Endothelial cell of umbilical vein (primary cell): ENCODE data around the gene SCYGR4. TPM values are rescaled to one million over a fixed set of nuclear protein-coding genes. Genes with fewer than 3 reads are reported as not detected.
"Not testable (repeated sequence)": the region's sequence is repeated elsewhere in the genome, so short reads cannot be mapped to it uniquely, and the experiment has no call there.

Experiments
- BruUV-seq: library from RNA; stranded (reverse); fragments of 400-500 nt; replicated peaks from 2 replicates; lab custom pipeline; 2021; lab: Mats Ljungman, UMichigan
- CTCF ChIA-PET: fragments of 300-600, 350-600 bp; sonication (Branson Sonifier 250); formaldehyde crosslinking; loops from one replicate; lab custom pipeline; 2021; ENCODE audit warnings: antibody characterized with exemption, inconsistent platforms; lab: Charles Lee
- POLR2A ChIA-PET: fragments of 300-600, 350-600 bp; sonication (Branson Sonifier 250); formaldehyde crosslinking; loops from one replicate; lab custom pipeline; 2021; ENCODE audit warnings: antibody characterized with exemption, inconsistent platforms; lab: Charles Lee
- DNase-seq: peaks from one replicate; pipeline ENCODE4 v3.0.0-alpha.2; 2011; ENCODE audit warnings: low read depth, low spot score
- FAIRE-seq: peaks from 2 replicates; lab custom pipeline; 2011; peaks lifted over from hg19 to GRCh38; lab: Jason Lieb, UNC
- H2AFZ ChIP-seq: 2 replicates; pipeline ENCODE4 v1.6.0; 2012; ENCODE audit warnings: low read depth, low read length, control low read depth, inconsistent platforms
- H3K27ac ChIP-seq: 2 replicates; pipeline ENCODE4 v1.5.1; 2011; ENCODE audit warnings: low read depth, mild to moderate bottlenecking, control low read depth, low read length, moderate library complexity; ENCODE audit not compliant: insufficient read depth
- H3K27me3 ChIP-seq, 2 experiments: 2 replicates each; pipeline versions ENCODE4 v1.6.0 to v1.6.1; 2011; ENCODE audit warnings: low read length in 2 of 2, mixed read lengths in 1 of 2; ENCODE audit not compliant: control insufficient read depth in 2 of 2, insufficient read depth in 2 of 2
- H3K36me3 ChIP-seq, 2 experiments: 2 replicates in 1 of 2; 3 replicates in 1 of 2; pipeline ENCODE4 v1.5.1; 2011; ENCODE audit warnings: low read length in 2 of 2, mild to moderate bottlenecking in 1 of 2, moderate library complexity in 1 of 2; ENCODE audit not compliant: control insufficient read depth in 2 of 2, insufficient read depth in 2 of 2; ENCODE audit errors: extremely low read depth in 1 of 2
- H3K4me1 ChIP-seq: 3 replicates; pipeline ENCODE4 v1.5.1; 2011; ENCODE audit warnings: mild to moderate bottlenecking, low read length; ENCODE audit not compliant: control insufficient read depth, insufficient read depth; ENCODE audit errors: extremely low read depth
- H3K4me2 ChIP-seq: 2 replicates; pipeline ENCODE4 v1.6.1; 2011; ENCODE audit warnings: low read length, control low read depth, mixed read lengths; ENCODE audit not compliant: insufficient read depth
- H3K4me3 ChIP-seq, 3 experiments: fragments of 200-600 bp in 1 of 3; sonication (generic), shearing (Covaris generic) in 1 of 3; replicated peaks in 1 of 3; 2 replicates each; pipeline ENCODE4 v1.5.1; 2011 to 2016; ENCODE audit warnings: control low read depth in 3 of 3, low read length in 3 of 3, mild to moderate bottlenecking in 2 of 3, inconsistent platforms in 1 of 3, low read depth in 1 of 3, moderate library complexity in 1 of 3; ENCODE audit not compliant: insufficient read depth in 1 of 3
- H3K79me2 ChIP-seq: 2 replicates; pipeline ENCODE4 v1.6.0; 2012; ENCODE audit warnings: low read length, inconsistent platforms; ENCODE audit not compliant: control insufficient read depth, insufficient read depth
- H3K9ac ChIP-seq: replicated peaks from 2 replicates; pipeline ENCODE3; 2011; ENCODE audit warnings: low read length, control low read depth; ENCODE audit not compliant: insufficient read depth; ENCODE audit errors: extremely low read depth
- H3K9me1 ChIP-seq: replicated peaks from 3 replicates; pipeline ENCODE4 v1.6.0; 2011; ENCODE audit warnings: mild to moderate bottlenecking, low read length; ENCODE audit not compliant: control insufficient read depth, insufficient read depth; ENCODE audit errors: extremely low read depth
- H3K9me3 ChIP-seq: replicated peaks from 2 replicates; pipeline ENCODE4 v1.5.1; 2012; ENCODE audit warnings: low read length, inconsistent platforms; ENCODE audit not compliant: control insufficient read depth, insufficient read depth
- H4K20me1 ChIP-seq: replicated peaks from 2 replicates; pipeline ENCODE3; 2011; ENCODE audit warnings: mild to moderate bottlenecking, low read length; ENCODE audit not compliant: control insufficient read depth, insufficient read depth; ENCODE audit errors: extremely low read depth
- EZH2 ChIP-seq: IDR thresholded peaks from 2 replicates; pipeline ENCODE4 v1.6.1; 2012; ENCODE audit warnings: borderline replicate concordance, low read depth, mild to moderate bottlenecking, moderate library complexity, low read length, inconsistent platforms; ENCODE audit not compliant: severe bottlenecking
- FOS ChIP-seq: IDR thresholded peaks from 2 replicates; pipeline ENCODE4 v1.6.1; 2011; ENCODE audit warnings: mild to moderate bottlenecking, low read length, moderate library complexity, borderline replicate concordance; ENCODE audit not compliant: insufficient read depth
- GATA2 ChIP-seq: IDR thresholded peaks from 2 replicates; pipeline ENCODE4 v1.7.0; 2011; ENCODE audit warnings: low read depth, mild to moderate bottlenecking, moderate library complexity, mixed read lengths, low read length; ENCODE audit not compliant: insufficient read length, insufficient read depth
- JUN ChIP-seq: IDR thresholded peaks from 2 replicates; pipeline ENCODE4 v1.6.1; 2011; ENCODE audit warnings: borderline replicate concordance, low read depth; ENCODE audit not compliant: insufficient read length, insufficient read depth
- MYC ChIP-seq: IDR thresholded peaks from one replicate; pipeline ENCODE4 v1.6.1; 2011; ENCODE audit warnings: mild to moderate bottlenecking, low read depth, low read length
- POLR2A ChIP-seq: IDR thresholded peaks from 2 replicates; pipeline ENCODE4 v1.6.1; 2012; ENCODE audit warnings: low read depth, mild to moderate bottlenecking, control low read depth, low read length
- POLR2AphosphoS5 ChIP-seq: IDR thresholded peaks from 2 replicates; pipeline ENCODE4 v1.6.1; 2012; ENCODE audit warnings: low read depth, mild to moderate bottlenecking, control low read depth, low read length, moderate library complexity; ENCODE audit not compliant: insufficient read depth
- dilution Hi-C: fragments of 300-500 bp; cut with MboI; formaldehyde crosslinking; loops from one replicate; pipeline ENCODE4 v1.15.0; 2019; ENCODE audit warnings: low sequenced_read_pairs; ENCODE audit not compliant: extremely low pct_ligation_motif_present
- intact Hi-C: fragments of 100-400 bp; cut with micrococcal nuclease; formaldehyde crosslinking; loops from one replicate; pipeline ENCODE4 v1.10.0; 2022
- polyA plus RNA-seq, 4 experiments: library from polyadenylated mRNA; depleted of rRNA in 3 of 4; stranded (reverse) in 3 of 4; unstranded in 1 of 4; fragments of >200 nt; gene quantifications; 2 replicates each; pipeline versions ENCODE4 v1.2.1 to v1.2.3, GENCODE V29; 2011 to 2012; ENCODE audit warnings: missing spikeins in 1 of 4
- total RNA-seq: library from RNA; stranded (reverse); gene quantifications from 2 replicates; pipeline ENCODE4 v1.2.3, GENCODE V29; 2021
- TF ChIP-seq, protein P1 (sequence below), 2 donors: IDR thresholded peaks; 1 replicate in 1 of 2; 2 replicates in 1 of 2; pipeline ENCODE4 v1.5.1; 2011; ENCODE audit warnings: low read length in 2 of 2, mild to moderate bottlenecking in 2 of 2, moderate library complexity in 2 of 2, control low read depth in 1 of 2, inconsistent platforms in 1 of 2, low read depth in 1 of 2; ENCODE audit not compliant: insufficient read depth in 1 of 2; ENCODE audit errors: extremely low read depth in 1 of 2
- TF ChIP-seq, protein P2 (sequence below): IDR thresholded peaks from 2 replicates; pipeline ENCODE4 v1.6.1; 2011; ENCODE audit not compliant: insufficient read depth, insufficient read length

SCYGR4 gene
- total and polyA plus RNA-seq, 2 donors (not counting 3 experiments of a cell fraction or from before 2014, with no cell fraction given), result not detected

GRCh38 chr2:227665189-227665940 is 48.1 kb downstream of the SCYGR4 start:
- no peaks in the 10 kb centered on the region for H3K79me2 ChIP-seq
- ChIA-PET POLR2A (no interaction called here), CTCF (interaction anchor here (1.1 to 1.3 kb wide), 3 partner anchors 21 to 101 kb away, joined by 3 read pairs; no protein-coding TSS in a partner anchor)
- no peaks in the 10 kb centered on the region for H3K36me3 ChIP-seq
- no peaks in the 10 kb centered on the region for H3K9me1 ChIP-seq
- DNase-seq, result no peak
- no peaks in the 10 kb centered on the region for H4K20me1 ChIP-seq
- no peaks in the 10 kb centered on the region for H3K9me3 ChIP-seq
- no peak overlapping the region for H3K4me3 ChIP-seq
- no peak overlapping the region for H3K27ac ChIP-seq
- FAIRE-seq, result no peak
- H3K4me1 ChIP-seq, result no peaks in the 10 kb centered on the region
- H3K27me3 ChIP-seq, result no peaks in the 10 kb centered on the region
- no peak overlapping the region for H2AFZ ChIP-seq
- TF ChIP-seq FOS, result no peak
- TF ChIP-seq JUN, result no peak
- no peak for TF ChIP-seq MYC
- no peak for TF ChIP-seq GATA2
- TF ChIP-seq, protein P1, sequence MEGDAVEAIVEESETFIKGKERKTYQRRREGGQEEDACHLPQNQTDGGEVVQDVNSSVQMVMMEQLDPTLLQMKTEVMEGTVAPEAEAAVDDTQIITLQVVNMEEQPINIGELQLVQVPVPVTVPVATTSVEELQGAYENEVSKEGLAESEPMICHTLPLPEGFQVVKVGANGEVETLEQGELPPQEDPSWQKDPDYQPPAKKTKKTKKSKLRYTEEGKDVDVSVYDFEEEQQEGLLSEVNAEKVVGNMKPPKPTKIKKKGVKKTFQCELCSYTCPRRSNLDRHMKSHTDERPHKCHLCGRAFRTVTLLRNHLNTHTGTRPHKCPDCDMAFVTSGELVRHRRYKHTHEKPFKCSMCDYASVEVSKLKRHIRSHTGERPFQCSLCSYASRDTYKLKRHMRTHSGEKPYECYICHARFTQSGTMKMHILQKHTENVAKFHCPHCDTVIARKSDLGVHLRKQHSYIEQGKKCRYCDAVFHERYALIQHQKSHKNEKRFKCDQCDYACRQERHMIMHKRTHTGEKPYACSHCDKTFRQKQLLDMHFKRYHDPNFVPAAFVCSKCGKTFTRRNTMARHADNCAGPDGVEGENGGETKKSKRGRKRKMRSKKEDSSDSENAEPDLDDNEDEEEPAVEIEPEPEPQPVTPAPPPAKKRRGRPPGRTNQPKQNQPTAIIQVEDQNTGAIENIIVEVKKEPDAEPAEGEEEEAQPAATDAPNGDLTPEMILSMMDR (IDR thresholded peaks at IDR 0.05; ENCODE audit: extremely low read depth in 1 of 2, insufficient read depth in 1 of 2, low read depth in 1 of 2, low read length in 2 of 2), result no peak
- TF ChIP-seq, protein P2, sequence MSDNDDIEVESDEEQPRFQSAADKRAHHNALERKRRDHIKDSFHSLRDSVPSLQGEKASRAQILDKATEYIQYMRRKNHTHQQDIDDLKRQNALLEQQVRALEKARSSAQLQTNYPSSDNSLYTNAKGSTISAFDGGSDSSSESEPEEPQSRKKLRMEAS, result no peak
- TF ChIP-seq POLR2A, result no peak
- TF ChIP-seq POLR2AphosphoS5, result no peak
- TF ChIP-seq EZH2, result no peak
- no peak overlapping the region for H3K4me2 ChIP-seq
- no TSS peak for BruUV-seq
- H3K9ac ChIP-seq, result no peak overlapping the region
- dilution Hi-C loops (no loop called here), intact Hi-C loops (no loop called here)

GRCh38 chr2:227666631-227667170 is 49.4 kb downstream of the SCYGR4 start, which contains the start of gene SCYGR5:
SCYGR5 (plus strand) TSS chr2:227666804; CDS start chr2:227666804, 0 bp downstream.
- H3K27ac ChIP-seq, H3K9ac ChIP-seq, DNase-seq, H3K27me3 ChIP-seq, H3K4me2 ChIP-seq, H3K4me1 ChIP-seq, dilution Hi-C loops, intact Hi-C loops, H2AFZ ChIP-seq, H3K9me3 ChIP-seq, BruUV-seq, H3K79me2 ChIP-seq, H3K36me3 ChIP-seq, H3K4me3 ChIP-seq, FAIRE-seq, H4K20me1 ChIP-seq, POLR2A ChIA-PET, H3K9me1 ChIP-seq: not testable (repeated sequence)
- CTCF ChIA-PET, result interaction anchor here (1.2 to 2.3 kb wide), 2 partner anchors 9 to 99 kb away, joined by 3 to 10 read pairs; no protein-coding TSS in a partner anchor
